NCI-H2171 (cell line): ENCODE results near the gene CD44.

Experiments
- DNase-seq: peaks from one replicate; lab custom pipeline; 2025; lab: John Stamatoyannopoulos, UW

The CD44 gene

GRCh38 chr11:35112056-35112845, 26.7 kb upstream of the CD44 start:
- peak; percentile 45 for DNase-seq

- DNase-seq: no peak
These were observed 26.2 kb upstream of the CD44 start for GRCh38 chr11:35112846-35113105.

- no peak for DNase-seq
These were observed 23.9 kb upstream of the CD44 start for GRCh38 chr11:35114906-35115687.

GRCh38 chr11:35115688-35116030, 23.3 kb upstream of the CD44 start:
- peak; percentile 3 for DNase-seq

GRCh38 chr11:35116245-35116644, 22.7 kb upstream of the CD44 start:
- DNase-seq: no peak

GRCh38 chr11:35116762-35117640, 22.0 kb upstream of the CD44 start:
- no peak for DNase-seq

- no peak for DNase-seq
These were observed 20.1 kb upstream of the CD44 start for GRCh38 chr11:35118906-35119305.

GRCh38 chr11:35121326-35121865, 17.6 kb upstream of the CD44 start:
- no peak for DNase-seq

- DNase-seq: no peak
These were observed 16.7 kb upstream of the CD44 start for GRCh38 chr11:35122308-35122707.

- DNase-seq: no peak
These were observed 12.7 kb upstream of the CD44 start for GRCh38 chr11:35126000-35126878.

GRCh38 chr11:35126879-35127581, 11.9 kb upstream of the CD44 start:
- no peak for DNase-seq

GRCh38 chr11:35127619-35128018, 11.4 kb upstream of the CD44 start:
- DNase-seq: no peak

- DNase-seq: no peak
These were observed 7.9 kb upstream of the CD44 start for GRCh38 chr11:35131094-35131493.

GRCh38 chr11:35131886-35132285, 7.1 kb upstream of the CD44 start:
- DNase-seq: no peak

- DNase-seq: no peak
These were observed 5.3 kb upstream of the CD44 start for GRCh38 chr11:35133656-35134055.

- no peak for DNase-seq
These were observed 4.4 kb upstream of the CD44 start for GRCh38 chr11:35134403-35135148.

GRCh38 chr11:35135222-35135621, 3.7 kb upstream of the CD44 start:
- DNase-seq: no peak

- no peak for DNase-seq
These were observed 2.7 kb upstream of the CD44 start for GRCh38 chr11:35136311-35136710.

GRCh38 chr11:35138058-35138457, 913 bp upstream of the CD44 start:
- no peak for DNase-seq

GRCh38 chr11:35138606-35138942, 397 bp upstream of the CD44 start:
- DNase-seq: no peak
